Astrocyte of the cerebellum (primary cell): ENCODE results near the gene COL25A1.

Experiments used
- DNase-seq: peaks from one replicate; pipeline ENCODE4 v3.0.0-alpha.2; 2011; ENCODE audit warnings: low read depth
- H3K4me3 ChIP-seq: 2 replicates; pipeline ENCODE4 v1.5.1; 2011; ENCODE audit warnings: mild to moderate bottlenecking, low read depth, low read length, moderate library complexity
- in situ Hi-C: cut with HindIII; loops from 2 replicates; pipeline ENCODE4 v1.10.0; 2017; ENCODE audit warnings: low sequenced_read_pairs
- TF ChIP-seq, protein P1 (sequence below): IDR thresholded peaks from 2 replicates; pipeline ENCODE4 v1.5.1; 2012; ENCODE audit warnings: low read length, low read depth, moderate library complexity, mild to moderate bottlenecking; ENCODE audit errors: missing control alignments

Gene COL25A1

DNA sequence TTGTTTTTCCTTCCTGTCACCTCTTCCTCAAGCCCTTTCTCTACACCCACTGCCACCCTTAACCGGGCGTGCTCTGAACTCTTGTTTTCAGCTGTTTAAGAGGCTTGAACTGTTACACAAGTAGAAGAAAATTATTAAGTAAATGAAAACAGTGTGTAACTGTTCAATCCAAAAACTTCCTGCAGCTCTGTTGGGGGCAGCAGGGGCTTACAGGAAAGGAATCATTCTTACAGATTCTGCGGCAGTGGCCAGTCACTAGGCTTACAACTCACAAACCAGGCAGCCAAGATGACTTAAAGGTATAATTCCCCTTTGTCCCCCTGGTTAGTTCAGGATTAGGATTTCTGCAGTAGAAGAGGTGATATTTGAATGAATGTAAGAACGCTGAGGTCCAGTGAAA is 469.4 kb downstream of the COL25A1 start:
- DNase-seq: no peak
- in situ Hi-C loops: no loop called here
- H3K4me3 ChIP-seq: no peak overlapping the region
- TF ChIP-seq, protein P1, sequence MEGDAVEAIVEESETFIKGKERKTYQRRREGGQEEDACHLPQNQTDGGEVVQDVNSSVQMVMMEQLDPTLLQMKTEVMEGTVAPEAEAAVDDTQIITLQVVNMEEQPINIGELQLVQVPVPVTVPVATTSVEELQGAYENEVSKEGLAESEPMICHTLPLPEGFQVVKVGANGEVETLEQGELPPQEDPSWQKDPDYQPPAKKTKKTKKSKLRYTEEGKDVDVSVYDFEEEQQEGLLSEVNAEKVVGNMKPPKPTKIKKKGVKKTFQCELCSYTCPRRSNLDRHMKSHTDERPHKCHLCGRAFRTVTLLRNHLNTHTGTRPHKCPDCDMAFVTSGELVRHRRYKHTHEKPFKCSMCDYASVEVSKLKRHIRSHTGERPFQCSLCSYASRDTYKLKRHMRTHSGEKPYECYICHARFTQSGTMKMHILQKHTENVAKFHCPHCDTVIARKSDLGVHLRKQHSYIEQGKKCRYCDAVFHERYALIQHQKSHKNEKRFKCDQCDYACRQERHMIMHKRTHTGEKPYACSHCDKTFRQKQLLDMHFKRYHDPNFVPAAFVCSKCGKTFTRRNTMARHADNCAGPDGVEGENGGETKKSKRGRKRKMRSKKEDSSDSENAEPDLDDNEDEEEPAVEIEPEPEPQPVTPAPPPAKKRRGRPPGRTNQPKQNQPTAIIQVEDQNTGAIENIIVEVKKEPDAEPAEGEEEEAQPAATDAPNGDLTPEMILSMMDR: no peak

DNA sequence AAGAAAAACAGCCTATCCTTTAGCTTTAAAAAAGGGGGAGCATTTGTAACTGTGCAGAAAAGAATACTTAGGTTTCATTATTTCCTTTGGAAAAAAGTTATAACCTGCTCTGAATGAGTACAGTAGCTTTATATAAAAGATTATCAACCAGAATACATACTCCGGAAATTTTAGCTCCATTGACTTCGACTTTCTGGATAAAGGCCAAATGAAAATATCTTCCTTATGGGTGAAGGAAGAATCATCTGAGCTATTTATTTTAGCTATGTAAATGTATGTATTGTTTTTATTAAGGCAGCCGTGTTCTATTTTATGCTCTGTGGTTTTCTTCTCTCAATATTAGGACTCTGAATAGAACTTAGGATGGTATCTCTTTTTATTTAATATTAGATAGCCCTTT is 470.6 kb downstream of the COL25A1 start:
- in situ Hi-C loops: no loop called here
- DNase-seq: no peak
- H3K4me3 ChIP-seq: no peak overlapping the region
- TF ChIP-seq, protein P1: no peak

DNA sequence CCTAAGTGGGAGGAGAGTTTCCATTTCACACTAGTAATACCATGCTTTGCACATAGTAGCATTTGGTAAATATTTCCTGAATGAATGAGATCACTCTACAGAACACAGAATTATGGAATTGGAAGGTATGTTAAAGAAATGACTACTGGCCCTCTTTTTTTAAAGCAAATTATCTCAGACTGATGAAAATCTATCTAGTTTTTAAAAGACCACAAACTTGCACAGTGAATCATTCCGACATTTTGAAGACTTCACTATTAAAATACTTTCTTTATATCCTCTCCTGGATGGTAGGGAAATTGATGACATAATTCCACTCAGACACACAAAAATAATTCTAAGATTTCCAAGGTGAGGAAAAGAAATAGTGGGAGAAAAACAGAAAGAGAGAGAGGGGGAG is 471.2 kb downstream of the COL25A1 start:
- DNase-seq: no peak
- H3K4me3 ChIP-seq: no peak overlapping the region
- in situ Hi-C loops: no loop called here

DNA sequence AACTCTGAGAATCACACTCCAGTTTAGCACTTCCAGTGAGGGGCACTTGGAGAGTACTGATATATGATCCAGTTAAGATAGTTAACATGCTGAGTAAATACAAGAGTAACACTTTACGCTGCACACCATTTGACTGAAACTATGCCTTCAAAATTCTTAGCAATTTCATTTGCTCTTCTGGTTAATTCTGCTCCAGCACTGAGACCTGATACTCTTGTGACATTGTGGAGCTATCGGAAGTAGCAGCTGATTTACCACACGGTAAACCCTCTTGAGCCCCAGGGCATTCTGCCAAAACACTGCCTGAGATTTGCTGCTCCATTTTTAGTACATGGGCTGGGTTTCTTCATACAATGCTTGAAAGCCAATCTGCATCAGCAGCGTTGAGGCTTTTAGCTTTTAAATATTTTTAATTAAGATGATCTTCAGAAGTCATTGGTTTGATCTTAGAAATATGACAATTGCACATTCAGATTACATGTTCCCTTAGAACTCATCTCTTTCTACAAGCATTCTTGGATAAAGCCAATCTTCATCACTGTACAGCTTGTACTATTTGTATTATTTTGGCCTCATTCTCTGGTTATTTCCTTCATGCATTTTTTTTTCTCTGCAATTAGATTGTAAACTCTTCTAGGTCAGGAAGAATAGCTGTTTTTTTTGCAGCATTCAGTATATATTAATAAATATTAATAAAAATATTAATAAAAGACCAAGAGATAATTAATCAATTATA is 471.8 kb downstream of the COL25A1 start:
- in situ Hi-C loops: no loop called here
- TF ChIP-seq, protein P1: no peak
- no peak overlapping the region for H3K4me3 ChIP-seq
- no peak for DNase-seq

More for the DNA sequence above, 471.2 kb downstream of the COL25A1 start:
- TF ChIP-seq, protein P1: no peak

DNA sequence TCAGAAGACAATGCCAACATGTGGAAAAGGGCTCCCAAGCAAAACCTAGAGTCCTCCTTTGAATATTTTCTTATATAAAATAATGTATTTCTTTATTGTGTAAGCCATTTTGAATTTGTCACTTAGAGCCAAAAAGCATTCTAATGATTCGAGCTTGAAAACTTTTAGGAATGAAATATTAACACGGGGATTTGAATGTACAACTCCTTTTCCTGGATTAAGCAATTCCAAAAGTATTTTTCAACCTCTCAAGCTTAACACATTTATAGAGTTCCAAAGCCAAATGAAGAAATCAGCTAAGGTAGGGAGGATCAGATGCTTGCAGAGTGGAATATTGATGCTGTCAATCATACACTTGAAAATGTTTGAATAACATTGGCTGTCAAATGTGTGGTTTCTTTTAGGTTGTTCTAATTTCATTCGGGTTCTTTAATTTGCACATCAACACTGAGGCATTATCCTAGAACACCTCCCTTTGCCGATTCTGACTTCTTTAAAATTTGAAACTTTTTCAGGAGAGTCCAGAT is 472.4 kb downstream of the COL25A1 start:
- no peak overlapping the region for H3K4me3 ChIP-seq
- TF ChIP-seq, protein P1: no peak
- no peak for DNase-seq
- in situ Hi-C loops: loop anchor here (5.0 kb wide), 1 partner anchor 582 kb away; no protein-coding TSS in a partner anchor

DNA sequence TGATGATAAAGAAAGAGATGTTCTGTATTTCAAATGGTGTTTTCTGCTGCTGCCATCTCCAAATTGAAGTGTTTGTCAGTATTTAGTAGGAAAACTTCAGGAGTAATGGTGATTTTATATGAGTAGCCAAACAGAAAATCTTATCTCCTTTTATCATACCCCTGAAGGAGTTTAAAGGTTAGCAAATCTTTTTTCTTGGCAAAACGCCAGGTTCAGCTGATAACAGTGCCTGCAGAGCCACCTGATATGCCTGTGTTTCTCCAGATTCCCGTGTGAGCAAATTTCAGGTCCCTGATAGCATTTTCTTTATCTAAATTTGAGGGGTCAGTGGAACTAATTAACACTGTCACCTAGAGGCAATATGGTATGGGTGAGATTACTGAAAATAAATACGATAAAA is 473.8 kb downstream of the COL25A1 start:
- no peak for DNase-seq
- no peak overlapping the region for H3K4me3 ChIP-seq
- TF ChIP-seq, protein P1: no peak
- in situ Hi-C loops: loop anchor here (5.0 kb wide), 1 partner anchor 584 kb away; no protein-coding TSS in a partner anchor
